ENCODE data around the gene SRSF11.

- TF ChIP-seq CTCF (conservative IDR thresholded peaks at IDR 0.05; ENCODE audit: low read length) (no peak), EZH2phosphoT487 (IDR thresholded peaks at IDR 0.05; ENCODE audit: borderline replicate concordance) (no peak)
Measured at GRCh38 chr1:70211541-70211940, 9.6 kb upstream of the SRSF11 start.
